Measurements from ENCODE around the gene BICDL2. TPM values are rescaled to one million over a fixed set of nuclear protein-coding genes. Genes with fewer than 3 reads are reported as not detected.

BICDL2 gene
- total and polyA plus RNA-seq, 9 of the 15 experiments (the other 6 are each of a cell fraction or from before 2014, with no cell fraction given) = 0.09 to 0.28 (median 0.09) TPM; not detected in 6

DNA sequence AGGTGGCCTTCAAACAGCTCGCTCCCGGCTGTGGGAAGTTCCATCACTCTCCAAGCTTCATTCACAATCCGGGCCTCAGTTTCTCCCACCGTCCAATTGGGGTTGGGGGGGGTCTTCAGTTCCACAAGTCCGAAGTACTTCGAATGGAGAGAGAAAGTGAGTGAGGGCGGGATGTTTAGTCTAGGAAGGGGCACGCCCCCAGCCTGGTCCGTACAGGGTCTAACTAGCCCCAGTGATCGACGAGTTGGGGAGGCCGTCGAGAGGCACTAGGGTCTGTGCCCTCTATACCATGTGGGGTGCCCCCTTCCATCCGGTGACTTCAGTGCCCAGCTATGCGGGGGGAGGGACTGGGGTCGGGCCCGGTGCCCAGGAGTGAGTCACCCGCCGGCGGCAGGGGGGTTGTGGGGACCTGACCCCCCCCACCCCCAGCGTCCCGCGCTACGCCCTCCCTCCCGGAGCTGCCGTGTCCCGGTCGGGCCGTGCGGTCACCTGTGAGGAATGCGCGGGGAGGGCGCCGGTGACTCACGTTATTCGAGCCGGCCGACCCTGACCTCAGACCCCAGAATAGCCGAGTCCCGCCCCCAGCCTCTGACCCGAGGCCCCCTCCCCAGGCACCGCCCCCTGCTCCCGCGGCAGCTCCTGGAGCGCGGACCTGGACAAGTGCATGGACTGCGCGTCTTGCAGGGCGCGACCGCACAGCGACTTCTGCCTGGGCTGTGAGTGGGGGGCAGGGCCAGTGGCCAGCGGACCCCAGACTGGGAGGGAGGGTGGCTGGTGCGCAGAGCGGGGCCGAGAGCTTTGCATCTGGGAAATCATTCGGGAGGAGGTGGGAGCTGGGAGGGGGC lies 15.9 kb downstream of the BICDL2 start (continued):
- TF ChIP-seq KAT7 (CRISPR knock-in tag; IDR thresholded peaks at IDR 0.05; ENCODE audit: borderline replicate concordance) (peak; percentile 94; the same call in 1 of the 2 replicates), ZNF184 (CRISPR knock-in tag; IDR thresholded peaks at IDR 0.05) (no peak), ZNF121 (CRISPR knock-in tag; conservative IDR thresholded peaks at IDR 0.05) (no peak), TCFL5 (CRISPR knock-in tag; conservative IDR thresholded peaks at IDR 0.05) (no peak), BRD9 (IDR thresholded peaks at IDR 0.05; ENCODE audit: low read depth, partially characterized antibody) (peak; percentile 22), ZNF197 (CRISPR knock-in tag; IDR thresholded peaks at IDR 0.05; ENCODE audit: low read depth) (no peak), NFIX (CRISPR knock-in tag; IDR thresholded peaks at IDR 0.05; ENCODE audit: low read depth) (no peak), PHTF2 (CRISPR knock-in tag; IDR thresholded peaks at IDR 0.05) (no peak), MECOM (CRISPR knock-in tag; IDR thresholded peaks at IDR 0.05) (no peak), JUNB (CRISPR knock-in tag; conservative IDR thresholded peaks at IDR 0.05) (no peak), MTA2 (IDR thresholded peaks at IDR 0.05; ENCODE audit: low read depth) (no peak), NR3C1 (CRISPR knock-in tag; IDR thresholded peaks at IDR 0.05) (no peak), POLR2A (conservative IDR thresholded peaks at IDR 0.05) (peak; percentile 33; the same call in 1 of the 2 replicates), WHSC1 (IDR thresholded peaks at IDR 0.05; ENCODE audit: low read length) (no peak), ZNF431 (CRISPR knock-in tag; IDR thresholded peaks at IDR 0.05) (no peak), ZNF695 (CRISPR knock-in tag; IDR thresholded peaks at IDR 0.05) (no peak), HNRNPK (IDR thresholded peaks at IDR 0.05; ENCODE audit: low read depth, low read length, poor library complexity, severe bottlenecking) (no peak), TAF9B (IDR thresholded peaks at IDR 0.05; ENCODE audit: partially characterized antibody) (no peak)
- TF ChIP-seq, protein P1, sequence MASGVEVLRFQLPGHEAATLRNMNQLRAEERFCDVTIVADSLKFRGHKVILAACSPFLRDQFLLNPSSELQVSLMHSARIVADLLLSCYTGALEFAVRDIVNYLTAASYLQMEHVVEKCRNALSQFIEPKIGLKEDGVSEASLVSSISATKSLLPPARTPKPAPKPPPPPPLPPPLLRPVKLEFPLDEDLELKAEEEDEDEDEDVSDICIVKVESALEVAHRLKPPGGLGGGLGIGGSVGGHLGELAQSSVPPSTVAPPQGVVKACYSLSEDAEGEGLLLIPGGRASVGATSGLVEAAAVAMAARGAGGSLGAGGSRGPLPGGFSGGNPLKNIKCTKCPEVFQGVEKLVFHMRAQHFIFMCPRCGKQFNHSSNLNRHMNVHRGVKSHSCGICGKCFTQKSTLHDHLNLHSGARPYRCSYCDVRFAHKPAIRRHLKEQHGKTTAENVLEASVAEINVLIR (CRISPR knock-in tag; IDR thresholded peaks at IDR 0.05) = no peak
- TF ChIP-seq, protein P2, sequence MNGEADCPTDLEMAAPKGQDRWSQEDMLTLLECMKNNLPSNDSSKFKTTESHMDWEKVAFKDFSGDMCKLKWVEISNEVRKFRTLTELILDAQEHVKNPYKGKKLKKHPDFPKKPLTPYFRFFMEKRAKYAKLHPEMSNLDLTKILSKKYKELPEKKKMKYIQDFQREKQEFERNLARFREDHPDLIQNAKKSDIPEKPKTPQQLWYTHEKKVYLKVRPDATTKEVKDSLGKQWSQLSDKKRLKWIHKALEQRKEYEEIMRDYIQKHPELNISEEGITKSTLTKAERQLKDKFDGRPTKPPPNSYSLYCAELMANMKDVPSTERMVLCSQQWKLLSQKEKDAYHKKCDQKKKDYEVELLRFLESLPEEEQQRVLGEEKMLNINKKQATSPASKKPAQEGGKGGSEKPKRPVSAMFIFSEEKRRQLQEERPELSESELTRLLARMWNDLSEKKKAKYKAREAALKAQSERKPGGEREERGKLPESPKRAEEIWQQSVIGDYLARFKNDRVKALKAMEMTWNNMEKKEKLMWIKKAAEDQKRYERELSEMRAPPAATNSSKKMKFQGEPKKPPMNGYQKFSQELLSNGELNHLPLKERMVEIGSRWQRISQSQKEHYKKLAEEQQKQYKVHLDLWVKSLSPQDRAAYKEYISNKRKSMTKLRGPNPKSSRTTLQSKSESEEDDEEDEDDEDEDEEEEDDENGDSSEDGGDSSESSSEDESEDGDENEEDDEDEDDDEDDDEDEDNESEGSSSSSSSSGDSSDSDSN (IDR thresholded peaks at IDR 0.05; ENCODE audit: borderline replicate concordance in 1 of 2, low read depth in 2 of 2, low read length in 2 of 2) = no peak
- TF ChIP-seq, protein P3, sequence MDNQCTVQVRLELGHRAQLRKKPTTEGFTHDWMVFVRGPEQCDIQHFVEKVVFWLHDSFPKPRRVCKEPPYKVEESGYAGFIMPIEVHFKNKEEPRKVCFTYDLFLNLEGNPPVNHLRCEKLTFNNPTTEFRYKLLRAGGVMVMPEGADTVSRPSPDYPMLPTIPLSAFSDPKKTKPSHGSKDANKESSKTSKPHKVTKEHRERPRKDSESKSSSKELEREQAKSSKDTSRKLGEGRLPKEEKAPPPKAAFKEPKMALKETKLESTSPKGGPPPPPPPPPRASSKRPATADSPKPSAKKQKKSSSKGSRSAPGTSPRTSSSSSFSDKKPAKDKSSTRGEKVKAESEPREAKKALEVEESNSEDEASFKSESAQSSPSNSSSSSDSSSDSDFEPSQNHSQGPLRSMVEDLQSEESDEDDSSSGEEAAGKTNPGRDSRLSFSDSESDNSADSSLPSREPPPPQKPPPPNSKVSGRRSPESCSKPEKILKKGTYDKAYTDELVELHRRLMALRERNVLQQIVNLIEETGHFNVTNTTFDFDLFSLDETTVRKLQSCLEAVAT (IDR thresholded peaks at IDR 0.05) = 0 out of 4 replicates have a peak, but pooled peaks of 1 of the 2 experiments have one; percentile 10
- TF ChIP-seq, protein P4, sequence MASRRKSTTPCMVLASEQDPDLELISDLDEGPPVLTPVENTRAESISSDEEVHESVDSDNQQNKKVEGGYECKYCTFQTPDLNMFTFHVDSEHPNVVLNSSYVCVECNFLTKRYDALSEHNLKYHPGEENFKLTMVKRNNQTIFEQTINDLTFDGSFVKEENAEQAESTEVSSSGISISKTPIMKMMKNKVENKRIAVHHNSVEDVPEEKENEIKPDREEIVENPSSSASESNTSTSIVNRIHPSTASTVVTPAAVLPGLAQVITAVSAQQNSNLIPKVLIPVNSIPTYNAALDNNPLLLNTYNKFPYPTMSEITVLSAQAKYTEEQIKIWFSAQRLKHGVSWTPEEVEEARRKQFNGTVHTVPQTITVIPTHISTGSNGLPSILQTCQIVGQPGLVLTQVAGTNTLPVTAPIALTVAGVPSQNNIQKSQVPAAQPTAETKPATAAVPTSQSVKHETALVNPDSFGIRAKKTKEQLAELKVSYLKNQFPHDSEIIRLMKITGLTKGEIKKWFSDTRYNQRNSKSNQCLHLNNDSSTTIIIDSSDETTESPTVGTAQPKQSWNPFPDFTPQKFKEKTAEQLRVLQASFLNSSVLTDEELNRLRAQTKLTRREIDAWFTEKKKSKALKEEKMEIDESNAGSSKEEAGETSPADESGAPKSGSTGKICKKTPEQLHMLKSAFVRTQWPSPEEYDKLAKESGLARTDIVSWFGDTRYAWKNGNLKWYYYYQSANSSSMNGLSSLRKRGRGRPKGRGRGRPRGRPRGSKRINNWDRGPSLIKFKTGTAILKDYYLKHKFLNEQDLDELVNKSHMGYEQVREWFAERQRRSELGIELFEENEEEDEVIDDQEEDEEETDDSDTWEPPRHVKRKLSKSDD (conservative IDR thresholded peaks at IDR 0.05; ENCODE audit: low read length) = no peak

Data from K562 (cell line).